NCI-H526 (cell line): ENCODE data around the gene LILRB3.
"Not testable (repeated sequence)": the region's sequence is repeated elsewhere in the genome, so short reads cannot be mapped to it uniquely, and the experiment has no call there.

Experiments used
- DNase-seq, 2 experiments: peaks; one replicate each; lab custom pipeline; 2025; lab: John Stamatoyannopoulos, UW

Gene LILRB3

GRCh38 chr19:54189735-54190502 lies 32.9 kb downstream of the LILRB3 start:
- peak; percentile 100 for DNase-seq

GRCh38 chr19:54189145-54189734 lies 33.6 kb downstream of the LILRB3 start, which contains the start of gene MBOAT7:
Gene MBOAT7 (minus strand): TSS chr19:54189580. CDS start chr19:54188508, 1,072 bp downstream.
- DNase-seq: no peak

DNA sequence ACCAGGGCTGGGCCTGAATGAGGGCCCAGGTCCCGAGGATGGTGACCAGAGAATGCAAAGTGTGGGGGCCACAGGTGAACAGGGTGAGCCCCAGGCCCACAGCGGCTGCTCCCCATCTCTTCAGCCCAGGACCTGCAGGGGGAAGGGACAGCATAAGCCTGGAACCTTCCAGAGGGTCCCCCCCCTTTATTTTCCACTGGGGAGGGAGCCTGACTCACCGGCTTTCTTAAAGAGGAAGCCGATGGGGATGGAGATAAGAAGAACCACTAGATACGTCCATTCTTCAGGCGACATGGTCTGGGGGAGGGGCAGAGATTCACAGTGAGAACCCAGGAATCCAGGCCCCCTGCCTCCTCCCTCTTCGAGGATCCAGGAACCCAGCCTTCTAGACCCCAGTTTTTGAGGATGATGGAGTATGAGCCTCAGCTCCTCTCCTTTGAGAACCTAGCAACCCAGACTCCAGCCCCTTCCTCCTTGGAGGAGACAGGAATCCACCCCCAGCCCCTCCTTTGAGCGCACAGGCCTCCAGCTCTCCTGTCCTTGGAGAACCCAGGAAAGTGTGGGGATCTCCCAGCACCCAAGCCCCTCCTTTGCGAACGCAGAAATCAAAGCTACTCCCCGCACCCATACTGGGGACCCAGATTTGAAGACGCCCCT lies 34.5 kb downstream of the LILRB3 start:
- peak in 1 of 2 experiments; percentile 61 for DNase-seq

GRCh38 chr19:54186934-54187381 lies 35.8 kb downstream of the LILRB3 start:
- no peak for DNase-seq

DNA sequence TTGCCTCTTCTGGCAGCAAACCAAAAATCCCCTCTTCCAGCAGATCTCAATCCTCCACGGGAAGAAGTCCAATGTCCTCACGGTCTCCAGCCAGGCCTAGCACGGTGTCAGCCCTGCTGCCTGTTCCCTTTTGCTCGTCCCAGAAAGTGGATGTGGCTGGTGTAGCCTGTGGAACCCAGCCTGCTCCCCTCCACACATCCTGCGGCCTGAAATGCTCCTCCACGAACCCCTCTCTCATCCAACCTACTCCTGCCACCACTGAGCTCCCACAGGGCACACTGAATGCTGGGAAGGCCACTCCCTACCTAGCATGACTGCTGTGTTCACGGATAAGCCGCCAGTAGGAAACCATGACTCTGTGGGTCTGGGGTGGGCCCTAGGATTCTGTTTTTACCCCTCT lies 36.5 kb downstream of the LILRB3 start:
- no peak for DNase-seq

GRCh38 chr19:54183431-54183830 lies 39.4 kb downstream of the LILRB3 start:
- no peak for DNase-seq

GRCh38 chr19:54181894-54182293 lies 40.9 kb downstream of the LILRB3 start:
- not testable (repeated sequence) for DNase-seq

DNA sequence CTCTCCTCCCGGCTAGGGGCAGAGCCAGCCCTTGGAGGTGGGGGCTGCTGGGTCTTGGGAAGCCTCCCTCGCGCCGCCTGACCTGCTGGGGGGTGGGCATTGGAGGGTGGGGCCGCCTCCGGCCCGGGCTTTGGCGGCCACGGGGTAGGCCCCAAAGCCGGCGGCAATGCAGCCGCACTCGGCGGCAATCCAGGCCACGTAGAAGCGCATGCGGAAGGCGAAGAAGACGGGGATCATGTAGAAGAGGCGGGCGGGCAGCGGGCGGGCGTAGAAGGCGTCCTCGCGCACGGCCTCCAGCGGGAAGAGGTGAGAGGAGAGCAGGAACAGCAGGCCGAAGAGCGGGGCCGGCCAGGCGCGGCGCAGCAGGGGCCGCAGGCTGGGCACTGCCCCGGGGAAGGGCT lies 42.1 kb downstream of the LILRB3 start:
- no peak for DNase-seq

- DNase-seq: peak; percentile 97 to 98
These were observed 42.8 kb downstream of the LILRB3 start for GRCh38 chr19:54179921-54180461.

- no peak for DNase-seq
These were observed 43.5 kb downstream of the LILRB3 start for GRCh38 chr19:54179262-54179852.

DNA sequence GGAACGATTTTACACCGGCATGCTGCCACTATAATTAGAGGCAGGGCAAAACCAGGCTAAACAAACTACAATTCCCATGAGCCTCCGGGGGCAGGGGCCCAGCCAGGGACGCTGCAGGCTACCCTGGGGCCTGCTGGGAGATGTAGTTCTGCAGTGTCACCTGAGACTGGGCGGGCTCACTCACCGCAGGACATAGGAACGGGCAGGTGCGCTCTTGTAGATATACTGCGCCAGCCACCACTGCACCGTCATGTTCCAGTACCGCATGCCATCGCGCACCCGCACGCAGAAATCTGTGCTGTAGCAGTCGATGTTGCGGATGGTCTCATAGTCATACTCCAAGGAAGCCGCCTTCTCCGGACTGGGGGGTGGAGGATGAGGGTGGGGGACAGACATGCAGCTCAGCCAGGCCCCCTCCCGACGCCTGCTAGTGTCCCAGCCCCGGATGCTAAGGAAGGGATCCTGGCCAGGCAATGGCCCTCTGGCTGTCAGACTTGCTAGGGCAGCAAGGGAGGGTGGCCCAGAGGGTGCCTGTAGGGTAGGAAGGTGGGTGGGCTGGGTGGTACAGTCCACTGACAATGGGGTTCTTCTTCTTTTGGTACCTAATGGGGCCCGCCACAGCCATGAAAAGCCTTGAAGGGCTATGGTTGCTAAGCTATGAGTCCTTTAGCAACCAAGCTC lies 44.1 kb downstream of the LILRB3 start:
- peak; percentile 74 to 94 for DNase-seq

GRCh38 chr19:54173951-54174834 lies 48.6 kb downstream of the LILRB3 start:
- DNase-seq: no peak

DNA sequence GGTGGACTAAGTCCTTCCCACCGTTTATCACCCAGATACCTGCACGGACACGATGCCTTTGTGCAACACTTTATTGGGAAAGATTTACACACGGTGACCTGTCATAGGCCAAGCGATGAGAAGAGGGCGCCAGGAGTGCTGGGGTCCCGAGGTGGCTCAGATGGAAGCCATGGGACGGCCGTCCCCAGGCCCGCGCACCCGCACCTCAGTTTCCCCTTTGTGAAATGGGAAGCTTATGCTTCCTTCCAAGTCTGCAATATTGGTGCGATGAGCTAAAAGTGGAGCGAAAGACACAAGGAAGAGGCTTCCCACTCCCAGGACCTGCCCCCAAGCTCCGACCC lies 49.5 kb downstream of the LILRB3 start:
- DNase-seq: no peak

DNA sequence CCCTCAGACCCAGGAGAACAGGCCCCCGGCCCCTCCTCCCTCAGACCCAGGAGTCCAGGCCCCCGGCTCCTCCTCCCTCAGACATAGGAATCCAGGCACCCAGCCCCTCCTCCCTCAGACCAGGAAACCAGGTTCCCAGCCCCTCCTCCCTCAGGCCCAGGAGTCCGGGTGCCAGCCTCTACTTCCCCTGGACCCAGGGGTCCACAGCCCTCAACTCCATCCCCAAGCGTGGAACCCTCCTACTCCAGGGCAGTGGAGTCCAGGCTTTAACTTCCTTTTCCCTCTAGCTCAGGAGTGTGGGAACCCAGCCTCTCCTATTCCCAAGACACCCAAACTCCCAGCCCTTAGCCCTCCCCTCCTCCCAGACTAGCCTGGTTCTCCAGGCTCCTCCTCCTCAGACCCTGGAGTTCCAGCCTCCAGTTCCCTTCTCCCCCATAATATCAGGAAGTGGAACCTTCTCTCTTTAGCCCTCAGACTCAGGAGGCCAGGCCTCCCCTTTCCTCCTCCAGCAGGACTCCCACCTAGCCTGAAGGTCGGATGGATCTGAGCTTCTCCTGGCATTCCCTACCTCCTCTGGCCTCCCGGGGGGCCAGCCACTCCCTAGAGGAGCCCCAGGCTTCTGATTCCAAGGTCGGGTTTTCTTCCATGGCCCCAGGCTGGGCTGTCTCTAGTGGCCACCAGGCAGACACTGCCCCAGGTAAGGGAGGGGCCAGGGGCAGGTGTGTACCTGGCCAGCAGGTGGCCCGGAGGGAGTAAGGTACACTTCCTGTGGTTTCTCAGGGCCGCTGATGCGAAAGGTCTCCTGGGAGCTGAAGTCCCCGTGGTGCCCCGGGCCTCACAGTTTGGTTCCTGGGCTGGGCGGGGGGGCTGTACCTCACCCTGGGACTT lies 50.1 kb downstream of the LILRB3 start, which contains the start of gene TMC4:
Gene TMC4, minus strand, starts transcription at position 690 of the 888 bp plus-strand sequence. Its CDS starts 43 bp downstream, at position 647.
- DNase-seq: peak; percentile 87 to 97

GRCh38 chr19:54171736-54172431 lies 50.9 kb downstream of the LILRB3 start:
- DNase-seq: not testable (repeated sequence)

- no peak for DNase-seq
These were observed 53.6 kb downstream of the LILRB3 start for GRCh38 chr19:54169149-54169740.

DNA sequence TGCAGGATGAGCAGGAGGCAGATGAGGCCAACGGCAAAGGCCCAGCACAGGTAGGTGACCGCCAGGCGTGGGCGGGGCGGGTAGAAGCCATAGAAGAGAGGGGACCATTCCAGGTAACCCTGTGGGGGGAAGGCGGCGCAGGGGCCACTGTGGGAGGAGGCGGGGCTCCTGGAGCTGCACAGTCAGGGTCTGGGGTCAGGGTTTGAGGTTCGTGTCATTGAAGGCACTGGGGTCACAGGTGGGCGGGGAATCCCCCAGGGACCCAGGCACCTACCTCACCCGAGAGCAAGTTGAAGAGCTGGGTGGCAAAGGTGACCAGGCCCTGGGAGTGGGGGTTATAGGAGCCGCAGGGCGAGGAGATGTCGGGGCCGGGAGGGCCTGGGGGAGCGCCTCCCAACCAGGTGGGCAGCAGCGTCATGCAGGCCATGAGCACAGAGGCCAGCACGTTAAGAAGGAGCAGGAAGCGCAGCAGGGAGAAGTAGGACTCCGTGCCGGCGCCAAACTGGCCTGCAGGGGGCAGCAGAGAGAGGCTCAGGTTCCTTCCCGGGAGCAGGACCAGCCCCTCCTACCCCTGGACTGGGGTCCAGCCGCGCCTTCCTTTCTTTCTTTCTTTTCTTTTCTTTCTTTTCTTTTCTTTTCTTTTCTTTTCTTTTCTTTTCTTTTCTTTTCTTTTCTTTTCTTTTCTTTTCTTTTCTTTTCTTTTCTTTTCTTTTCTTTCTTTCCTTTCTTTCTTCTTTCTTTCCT lies 54.5 kb downstream of the LILRB3 start:
- DNase-seq: peak; percentile 79 to 97
